Prostate gland (tissue), 2 donors: Measurements from ENCODE around the gene RGS3.

Experiments used
- CTCF ChIP-seq, 4 experiments: fragments of 200-600 bp in 2 of 4; fragments of 450-650 bp in 2 of 4; sonication (generic) in 2 of 4; IDR thresholded peaks; 1 replicate in 3 of 4; 2 replicates in 1 of 4; pipeline ENCODE4 v1.5.1; 2016 to 2019; ENCODE audit warnings: antibody characterized with exemption in 4 of 4, mild to moderate bottlenecking in 2 of 4, moderate library complexity in 2 of 4
- POLR2A ChIP-seq: fragments of 450-650 bp; IDR thresholded peaks from one replicate; pipeline ENCODE4 v1.6.1; 2016; ENCODE audit warnings: antibody characterized with exemption, mild to moderate bottlenecking

GRCh38 chr9:113524468-113524867 is 60.9 kb downstream of the RGS3 start:
- no peak for TF ChIP-seq POLR2A
- no peak for TF ChIP-seq CTCF (IDR thresholded peaks at IDR 0.05)
